ENCODE measurements around the gene ARRDC1.

The ARRDC1 gene

GRCh38 chr9:137642118-137642601 lies 36.7 kb downstream of the ARRDC1 start:
- no peak for DNase-seq

- no peak for DNase-seq
Measured at GRCh38 chr9:137642892-137643291, 37.4 kb downstream of the ARRDC1 start.

- no peak for DNase-seq
Measured at GRCh38 chr9:137643921-137644320, 38.4 kb downstream of the ARRDC1 start.

GRCh38 chr9:137645211-137645610 lies 39.7 kb downstream of the ARRDC1 start:
- DNase-seq: no peak

- DNase-seq: no peak
Measured at GRCh38 chr9:137646341-137646740, 40.9 kb downstream of the ARRDC1 start.

- no peak for DNase-seq
Measured at GRCh38 chr9:137647096-137647714, 41.7 kb downstream of the ARRDC1 start.

- no peak for DNase-seq
Measured at GRCh38 chr9:137648396-137648795, 42.9 kb downstream of the ARRDC1 start.

GRCh38 chr9:137649553-137649952 lies 44.1 kb downstream of the ARRDC1 start:
- no peak for DNase-seq

- no peak for DNase-seq
Measured at GRCh38 chr9:137650259-137650658, 44.8 kb downstream of the ARRDC1 start.

GRCh38 chr9:137650779-137651178 lies 45.3 kb downstream of the ARRDC1 start:
- no peak for DNase-seq

GRCh38 chr9:137656416-137656815 lies 50.9 kb downstream of the ARRDC1 start:
- DNase-seq: no peak

GRCh38 chr9:137657606-137658005 lies 52.1 kb downstream of the ARRDC1 start:
- no peak for DNase-seq

GRCh38 chr9:137658781-137659180 lies 53.3 kb downstream of the ARRDC1 start:
- no peak for DNase-seq

- DNase-seq: no peak
Measured at GRCh38 chr9:137660144-137660543, 54.7 kb downstream of the ARRDC1 start.

GRCh38 chr9:137663584-137663983 lies 58.1 kb downstream of the ARRDC1 start:
- DNase-seq: no peak

GRCh38 chr9:137664676-137665075 lies 59.2 kb downstream of the ARRDC1 start:
- DNase-seq: no peak
